Measurements from ENCODE around the gene MKNK1. TPM values are rescaled to one million over a fixed set of nuclear protein-coding genes. Genes with fewer than 3 reads are reported as not detected.

Gene MKNK1
- total RNA-seq, 1 experiment from 2014 or later: 12.9 TPM

GRCh38 chr1:46517010-46517600 lies 87.0 kb downstream of the MKNK1 start:
- H4K8ac ChIP-seq (replicated peaks; ENCODE audit: insufficient read length, low read depth, low read length): no peak overlapping the region
- H2AK5ac ChIP-seq (ENCODE audit: insufficient read length, low read length): no peak overlapping the region
- no peak overlapping the region for H3K27ac ChIP-seq (ENCODE audit: insufficient read length, low read depth, low read length)
- Mint-ChIP-seq H3K27ac (peak overlapping the region in 2 of 3 experiments; percentile 29 to 64; a peak in 2 of 7 replicates), H3K36me3 (ENCODE audit: insufficient read depth in 1 of 3, low read depth in 3 of 3) (no peaks in the 10 kb centered on the region), H3K27me3 (ENCODE audit: low read depth) (peaks cover 57% of the 10 kb centered on the region), H3K4me3 (peak overlapping the region; percentile 27 to 56), H3K4me1 (peaks cover 65 to 80% of the 10 kb centered on the region in 2 experiments), H3K9me3 (no peaks in the 10 kb centered on the region; a peak in 1 of 5 replicates)
- WGBS (ENCODE audit: extremely low coverage, insufficient read length, low lambda C conversion rate): no CpG with 5 or more reads among the region's 10 CpGs
- H2BK20ac ChIP-seq (ENCODE audit: low read depth, low read length, poor library complexity, severe bottlenecking): no peak overlapping the region
- no peaks in the 10 kb centered on the region for H3K79me1 ChIP-seq (ENCODE audit: insufficient read depth, low read depth, low read length, poor library complexity, severe bottlenecking)
- no peak overlapping the region for H2AFZ ChIP-seq (ENCODE audit: low read length)
- no peak overlapping the region for H3K18ac ChIP-seq (ENCODE audit: insufficient read length, low read depth, low read length)
- no peak overlapping the region for H2BK5ac ChIP-seq (ENCODE audit: insufficient read length, low read length)
- no peaks in the 10 kb centered on the region for H3K79me2 ChIP-seq (ENCODE audit: insufficient read depth, low read length)
- H3T11ph ChIP-seq (ENCODE audit: low read length): no peak overlapping the region
- H4K20me1 ChIP-seq (ENCODE audit: control insufficient read depth, insufficient read depth, insufficient read length): no peaks in the 10 kb centered on the region
- H3K4ac ChIP-seq (ENCODE audit: low read depth, low read length): no peak overlapping the region
- H2BK15ac ChIP-seq (ENCODE audit: low read depth, low read length): no peak overlapping the region
- no peak overlapping the region for H3K56ac ChIP-seq (ENCODE audit: insufficient read length, low read depth, low read length)
- H3K4me1 ChIP-seq (ENCODE audit: insufficient read depth, low read length): peaks cover 13% of the 10 kb centered on the region; the same call in 1 of the 2 replicates
- DNase-seq: peak; percentile 93
- H3K14ac ChIP-seq (ENCODE audit: insufficient read depth, low read length): no peak overlapping the region
- H4K91ac ChIP-seq (ENCODE audit: insufficient read length, low read depth, low read length): no peak overlapping the region
- H2BK120ac ChIP-seq (ENCODE audit: low read depth, low read length, poor library complexity, severe bottlenecking): no peak overlapping the region
- no peaks in the 10 kb centered on the region for H3K27me3 ChIP-seq (ENCODE audit: insufficient read depth, low read length)
- no peak overlapping the region for H3K9ac ChIP-seq (ENCODE audit: extremely low read depth, insufficient read length, low read length)
- H2BK12ac ChIP-seq (ENCODE audit: insufficient read length, low read depth, low read length): no peak overlapping the region
- peak; percentile 33; the same call in 2 of the 3 replicates for TF ChIP-seq CTCF (conservative IDR thresholded peaks at IDR 0.05)
- no peaks in the 10 kb centered on the region for H3K9me3 ChIP-seq (ENCODE audit: control insufficient read depth, low read depth, low read length)
- H4K5ac ChIP-seq (ENCODE audit: insufficient read length, low read depth, low read length): no peak overlapping the region
- H3K4me2 ChIP-seq (ENCODE audit: insufficient read depth, insufficient read length, low read length): peak overlapping the region; percentile 23
- no peaks in the 10 kb centered on the region for H3K23me2 ChIP-seq (ENCODE audit: insufficient read length, low read depth, low read length, poor library complexity, severe bottlenecking)
- no peak overlapping the region for H3K23ac ChIP-seq (ENCODE audit: insufficient read length, low read depth, low read length)

Data from H9 (cell line).